Measurements from ENCODE around the gene DLGAP3.

Gene DLGAP3

DNA sequence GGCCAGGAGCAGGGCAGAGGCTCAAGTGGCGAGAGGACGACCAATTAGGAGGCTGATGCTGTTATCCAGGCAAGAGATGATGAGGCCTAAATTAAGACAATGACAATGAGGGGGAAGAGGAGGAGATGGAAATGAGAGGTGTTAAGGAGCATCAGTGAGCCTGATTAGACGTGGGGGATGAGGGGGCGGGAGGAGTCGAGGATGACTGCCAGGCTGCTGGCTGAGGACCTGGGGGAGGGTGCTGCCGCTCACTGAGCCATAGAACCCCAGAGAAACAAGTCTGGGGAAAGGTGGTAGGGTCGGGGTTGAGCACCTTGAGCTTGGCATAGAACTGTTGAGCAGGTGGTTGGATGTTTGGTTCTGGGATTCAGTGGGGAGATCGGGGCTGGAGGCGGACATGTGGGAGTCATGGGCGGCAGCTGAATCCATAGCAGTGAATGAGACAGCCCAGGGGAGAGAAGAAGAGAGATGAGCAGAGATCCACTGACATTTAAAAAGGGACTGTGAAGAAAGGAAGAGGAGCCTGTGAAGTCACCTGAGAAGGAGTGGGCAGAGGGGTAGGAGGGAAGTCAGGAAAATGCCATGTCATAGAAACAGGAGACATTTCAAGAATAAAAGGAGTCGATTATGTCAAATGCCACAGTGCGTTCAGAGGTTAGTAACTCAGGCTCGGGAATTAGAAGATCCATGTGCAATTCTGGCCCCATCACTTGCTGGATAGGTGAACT lies 28.5 kb downstream of the DLGAP3 start:
- Histone ChIP-seq H3K9ac (ENCODE audit: low read length) (no peak overlapping the region), H3K9me3 (ENCODE audit: control insufficient read depth, low read depth, low read length) (no peaks in the 10 kb centered on the region), H3K4me1 (ENCODE audit: control insufficient read depth, low read depth, low read length) (no peaks in the 10 kb centered on the region), H3K27me3 (ENCODE audit: control insufficient read depth, insufficient read depth, low read length) (no peaks in the 10 kb centered on the region), H3K4me3 (ENCODE audit: low read length) (no peak overlapping the region), H3K36me3 (ENCODE audit: control insufficient read depth, low read depth, low read length) (no peaks in the 10 kb centered on the region), H3K27ac (ENCODE audit: low read length) (no peak overlapping the region)

DNA sequence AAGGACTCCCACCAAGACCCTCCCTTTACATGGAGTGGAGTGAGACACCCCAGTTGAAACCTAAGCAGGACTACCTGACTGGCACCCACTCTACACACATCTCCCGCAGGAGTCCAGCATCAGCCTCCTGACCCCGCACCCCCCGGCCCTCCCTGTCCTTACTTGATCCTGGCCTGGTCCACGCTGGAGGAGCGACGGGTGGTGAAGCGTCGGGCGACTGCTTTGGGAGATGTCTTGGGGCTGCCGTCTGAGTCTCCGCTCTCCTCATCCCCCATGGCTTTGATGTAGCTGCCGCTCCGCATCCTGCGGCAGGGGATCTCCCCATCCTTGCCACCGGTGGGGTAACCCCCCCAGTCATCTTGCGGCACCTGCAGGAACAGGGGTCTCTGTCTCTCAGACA lies 29.5 kb downstream of the DLGAP3 start:
- no peaks in the 10 kb centered on the region for H3K36me3 ChIP-seq (ENCODE audit: control insufficient read depth, low read depth, low read length)
- no peak overlapping the region for H3K9ac ChIP-seq (ENCODE audit: low read length)
- H3K27ac ChIP-seq (ENCODE audit: low read length) = no peak overlapping the region
- H3K27me3 ChIP-seq (ENCODE audit: control insufficient read depth, insufficient read depth, low read length) = no peaks in the 10 kb centered on the region
- no peaks in the 10 kb centered on the region for H3K4me1 ChIP-seq (ENCODE audit: control insufficient read depth, low read depth, low read length)
- H3K9me3 ChIP-seq (ENCODE audit: control insufficient read depth, low read depth, low read length) = no peaks in the 10 kb centered on the region
- no peak overlapping the region for H3K4me3 ChIP-seq (ENCODE audit: low read length)

GRCh38 chr1:34899471-34899870 lies 30.0 kb downstream of the DLGAP3 start:
- H3K27ac ChIP-seq (ENCODE audit: low read length) = no peak overlapping the region
- no peaks in the 10 kb centered on the region for H3K9me3 ChIP-seq (ENCODE audit: control insufficient read depth, low read depth, low read length)
- no peaks in the 10 kb centered on the region for H3K36me3 ChIP-seq (ENCODE audit: control insufficient read depth, low read depth, low read length)
- H3K4me1 ChIP-seq (ENCODE audit: control insufficient read depth, low read depth, low read length) = no peaks in the 10 kb centered on the region
- H3K9ac ChIP-seq (ENCODE audit: low read length) = no peak overlapping the region
- no peaks in the 10 kb centered on the region for H3K27me3 ChIP-seq (ENCODE audit: control insufficient read depth, insufficient read depth, low read length)
- no peak overlapping the region for H3K4me3 ChIP-seq (ENCODE audit: low read length)

GRCh38 chr1:34898330-34898761 lies 31.1 kb downstream of the DLGAP3 start:
- Histone ChIP-seq H3K4me1 (ENCODE audit: control insufficient read depth, low read depth, low read length) (no peaks in the 10 kb centered on the region), H3K36me3 (ENCODE audit: control insufficient read depth, low read depth, low read length) (no peaks in the 10 kb centered on the region), H3K9ac (ENCODE audit: low read length) (no peak overlapping the region), H3K9me3 (ENCODE audit: control insufficient read depth, low read depth, low read length) (no peaks in the 10 kb centered on the region), H3K27me3 (ENCODE audit: control insufficient read depth, insufficient read depth, low read length) (no peaks in the 10 kb centered on the region), H3K27ac (ENCODE audit: low read length) (no peak overlapping the region), H3K4me3 (ENCODE audit: low read length) (no peak overlapping the region)

GRCh38 chr1:34896612-34897011 lies 32.8 kb downstream of the DLGAP3 start:
- no peak overlapping the region for H3K27ac ChIP-seq (ENCODE audit: low read length)
- H3K4me3 ChIP-seq (ENCODE audit: low read length) = no peak overlapping the region
- no peaks in the 10 kb centered on the region for H3K36me3 ChIP-seq (ENCODE audit: control insufficient read depth, low read depth, low read length)
- peaks cover 3% of the 10 kb centered on the region for H3K9me3 ChIP-seq (ENCODE audit: control insufficient read depth, low read depth, low read length)
- no peak overlapping the region for H3K9ac ChIP-seq (ENCODE audit: low read length)
- H3K27me3 ChIP-seq (ENCODE audit: control insufficient read depth, insufficient read depth, low read length) = no peaks in the 10 kb centered on the region
- no peaks in the 10 kb centered on the region for H3K4me1 ChIP-seq (ENCODE audit: control insufficient read depth, low read depth, low read length)

- no peak overlapping the region for H3K27ac ChIP-seq (ENCODE audit: low read length)
- peaks cover 27% of the 10 kb centered on the region for H3K27me3 ChIP-seq (ENCODE audit: control insufficient read depth, insufficient read depth, low read length)
- H3K36me3 ChIP-seq (ENCODE audit: control insufficient read depth, low read depth, low read length) = no peaks in the 10 kb centered on the region
- no peak overlapping the region for H3K4me3 ChIP-seq (ENCODE audit: low read length)
- H3K9me3 ChIP-seq (ENCODE audit: control insufficient read depth, low read depth, low read length) = peaks cover 3% of the 10 kb centered on the region
- no peak overlapping the region for H3K9ac ChIP-seq (ENCODE audit: low read length)
- no peaks in the 10 kb centered on the region for H3K4me1 ChIP-seq (ENCODE audit: control insufficient read depth, low read depth, low read length)
These were observed 39.7 kb downstream of the DLGAP3 start for GRCh38 chr1:34889705-34890104.

DNA sequence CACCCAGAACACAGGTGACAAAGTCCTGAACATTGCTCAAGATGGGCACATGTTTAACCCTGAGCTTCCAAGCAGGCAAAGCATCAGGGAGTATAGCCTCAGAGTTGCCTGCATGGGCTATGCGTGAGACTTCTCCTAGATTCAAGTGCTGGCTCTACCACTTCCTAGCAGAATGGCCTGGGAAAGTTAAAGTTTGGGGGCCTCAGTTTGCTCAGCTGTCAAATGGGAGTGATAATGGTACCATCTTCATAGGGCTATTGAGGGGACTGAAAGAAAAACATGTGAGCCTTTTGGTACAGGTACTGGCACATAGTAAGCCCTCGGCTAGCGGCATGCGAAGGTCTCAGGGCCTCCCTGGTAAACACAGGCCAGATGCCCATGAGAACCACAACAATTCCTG lies 41.9 kb downstream of the DLGAP3 start:
- no peaks in the 10 kb centered on the region for H3K4me1 ChIP-seq (ENCODE audit: control insufficient read depth, low read depth, low read length)
- H3K27ac ChIP-seq (ENCODE audit: low read length) = no peak overlapping the region
- no peak overlapping the region for H3K9ac ChIP-seq (ENCODE audit: low read length)
- H3K4me3 ChIP-seq (ENCODE audit: low read length) = no peak overlapping the region
- peaks cover 3% of the 10 kb centered on the region for H3K9me3 ChIP-seq (ENCODE audit: control insufficient read depth, low read depth, low read length)
- H3K36me3 ChIP-seq (ENCODE audit: control insufficient read depth, low read depth, low read length) = no peaks in the 10 kb centered on the region
- H3K27me3 ChIP-seq (ENCODE audit: control insufficient read depth, insufficient read depth, low read length) = peaks cover 38% of the 10 kb centered on the region

- peak overlapping the region; percentile 63 for H3K4me3 ChIP-seq (ENCODE audit: low read length)
- peak overlapping the region; percentile 15 for H3K9ac ChIP-seq (ENCODE audit: low read length)
These were observed 43.8 kb downstream of the DLGAP3 start for GRCh38 chr1:34885405-34886247.

DNA sequence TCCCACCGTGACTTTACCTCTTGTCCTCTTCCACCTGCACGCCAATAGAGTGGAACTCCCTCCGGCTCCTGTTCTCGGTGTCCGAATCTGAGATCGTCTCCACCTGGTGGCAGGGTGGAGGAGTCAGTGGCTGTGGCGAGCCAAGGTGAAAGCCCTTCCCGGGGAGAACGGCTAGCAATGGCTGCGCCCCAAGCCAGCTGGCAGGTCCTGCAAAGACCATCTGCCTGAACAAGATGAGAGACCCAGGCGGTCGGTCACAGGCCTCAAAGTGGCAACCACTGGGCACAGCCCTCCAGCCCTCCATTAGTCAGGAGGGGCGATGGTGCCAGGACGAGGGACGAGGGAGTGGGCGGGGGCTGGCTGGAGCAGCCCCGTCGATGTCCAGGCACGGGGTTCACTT lies 44.5 kb downstream of the DLGAP3 start:
- Histone ChIP-seq H3K27ac (ENCODE audit: low read length) (no peak overlapping the region), H3K27me3 (ENCODE audit: control insufficient read depth, insufficient read depth, low read length) (peaks cover 38% of the 10 kb centered on the region), H3K36me3 (ENCODE audit: control insufficient read depth, low read depth, low read length) (no peaks in the 10 kb centered on the region), H3K4me3 (ENCODE audit: low read length) (peak overlapping the region; percentile 63), H3K9me3 (ENCODE audit: control insufficient read depth, low read depth, low read length) (no peaks in the 10 kb centered on the region), H3K4me1 (ENCODE audit: control insufficient read depth, low read depth, low read length) (no peaks in the 10 kb centered on the region), H3K9ac (ENCODE audit: low read length) (peak overlapping the region; percentile 15)

More at GRCh38 chr1:34885405-34886247, 43.8 kb downstream of the DLGAP3 start:
- Histone ChIP-seq H3K4me1 (ENCODE audit: control insufficient read depth, low read depth, low read length) (no peaks in the 10 kb centered on the region), H3K9me3 (ENCODE audit: control insufficient read depth, low read depth, low read length) (no peaks in the 10 kb centered on the region), H3K27me3 (ENCODE audit: control insufficient read depth, insufficient read depth, low read length) (peaks cover 38% of the 10 kb centered on the region), H3K36me3 (ENCODE audit: control insufficient read depth, low read depth, low read length) (no peaks in the 10 kb centered on the region), H3K27ac (ENCODE audit: low read length) (no peak overlapping the region)

GRCh38 chr1:34884536-34884935 lies 44.9 kb downstream of the DLGAP3 start:
- no peak overlapping the region for H3K9ac ChIP-seq (ENCODE audit: low read length)
- H3K36me3 ChIP-seq (ENCODE audit: control insufficient read depth, low read depth, low read length) = no peaks in the 10 kb centered on the region
- no peaks in the 10 kb centered on the region for H3K9me3 ChIP-seq (ENCODE audit: control insufficient read depth, low read depth, low read length)
- peaks cover 38% of the 10 kb centered on the region for H3K27me3 ChIP-seq (ENCODE audit: control insufficient read depth, insufficient read depth, low read length)
- no peak overlapping the region for H3K27ac ChIP-seq (ENCODE audit: low read length)
- no peaks in the 10 kb centered on the region for H3K4me1 ChIP-seq (ENCODE audit: control insufficient read depth, low read depth, low read length)
- H3K4me3 ChIP-seq (ENCODE audit: low read length) = peak overlapping the region; percentile 63

- Histone ChIP-seq H3K4me1 (ENCODE audit: control insufficient read depth, low read depth, low read length) (no peaks in the 10 kb centered on the region), H3K9me3 (ENCODE audit: control insufficient read depth, low read depth, low read length) (no peaks in the 10 kb centered on the region), H3K4me3 (ENCODE audit: low read length) (peak overlapping the region; percentile 19), H3K27ac (ENCODE audit: low read length) (no peak overlapping the region), H3K36me3 (ENCODE audit: control insufficient read depth, low read depth, low read length) (no peaks in the 10 kb centered on the region), H3K27me3 (ENCODE audit: control insufficient read depth, insufficient read depth, low read length) (peaks cover 6% of the 10 kb centered on the region), H3K9ac (ENCODE audit: low read length) (no peak overlapping the region)
These were observed 50.2 kb downstream of the DLGAP3 start for GRCh38 chr1:34879230-34879629.
